ENCODE data around the gene SYT1. TPM values are rescaled to one million over a fixed set of nuclear protein-coding genes. Genes with fewer than 3 reads are reported as not detected.

SYT1 gene
- total RNA-seq, 1 experiment from 2014 or later, result 15.8 TPM

DNA sequence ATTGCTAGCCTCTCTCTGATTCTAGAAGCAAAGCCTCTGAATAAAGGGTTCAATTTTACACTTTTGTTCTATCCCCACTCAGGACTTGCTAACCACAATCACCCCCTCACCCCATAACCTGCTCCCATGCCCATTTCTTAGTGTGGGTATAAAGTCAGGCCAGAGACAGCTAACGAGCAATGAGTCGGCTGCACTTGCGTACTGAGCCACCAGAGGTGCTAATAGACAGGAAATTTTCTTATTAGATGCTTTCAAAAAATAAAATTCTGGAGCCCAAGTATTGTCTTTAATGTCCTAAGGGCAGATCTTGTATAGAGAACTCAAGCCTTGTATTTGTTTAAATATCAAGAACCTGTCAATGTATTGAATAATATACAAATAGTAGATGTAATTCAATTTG is 256.9 kb downstream of the SYT1 start:
- Histone ChIP-seq H3K4ac (ENCODE audit: low read depth, low read length) (no peak overlapping the region), H3K14ac (ENCODE audit: insufficient read depth, low read length) (no peak overlapping the region), H3K9me3 (ENCODE audit: control insufficient read depth, low read depth, low read length) (no peaks in the 10 kb centered on the region), H2BK5ac (ENCODE audit: insufficient read length, low read length) (no peak overlapping the region), H3K9ac (ENCODE audit: extremely low read depth, insufficient read length, low read length) (no peak overlapping the region), H3K27ac (ENCODE audit: insufficient read length, low read depth, low read length) (no peak overlapping the region), H4K20me1 (ENCODE audit: control insufficient read depth, insufficient read depth, insufficient read length) (no peaks in the 10 kb centered on the region), H2BK20ac (ENCODE audit: low read depth, low read length, poor library complexity, severe bottlenecking) (no peak overlapping the region), H2BK12ac (ENCODE audit: insufficient read length, low read depth, low read length) (no peak overlapping the region), H3K79me2 (ENCODE audit: insufficient read depth, low read length) (no peaks in the 10 kb centered on the region), H3K4me2 (ENCODE audit: insufficient read depth, insufficient read length, low read length) (no peak overlapping the region), H3T11ph (ENCODE audit: low read length) (no peak overlapping the region), H3K56ac (ENCODE audit: insufficient read length, low read depth, low read length) (no peak overlapping the region), H4K8ac (replicated peaks; ENCODE audit: insufficient read length, low read depth, low read length) (no peak overlapping the region), H3K27me3 (ENCODE audit: insufficient read depth, low read length) (no peaks in the 10 kb centered on the region), H2BK120ac (ENCODE audit: low read depth, low read length, poor library complexity, severe bottlenecking) (no peak overlapping the region), H3K4me1 (ENCODE audit: insufficient read depth, low read length) (peaks cover 3% of the 10 kb centered on the region; the same call in 1 of the 2 replicates), H2AFZ (ENCODE audit: low read length) (no peak overlapping the region), H4K91ac (ENCODE audit: insufficient read length, low read depth, low read length) (no peak overlapping the region), H2BK15ac (ENCODE audit: low read depth, low read length) (no peak overlapping the region), H3K23me2 (ENCODE audit: insufficient read length, low read depth, low read length, poor library complexity, severe bottlenecking) (no peaks in the 10 kb centered on the region), H3K23ac (ENCODE audit: insufficient read length, low read depth, low read length) (no peak overlapping the region), H4K5ac (ENCODE audit: insufficient read length, low read depth, low read length) (no peak overlapping the region), H2AK5ac (ENCODE audit: insufficient read length, low read length) (no peak overlapping the region), H3K18ac (ENCODE audit: insufficient read length, low read depth, low read length) (no peak overlapping the region), H3K79me1 (ENCODE audit: insufficient read depth, low read depth, low read length, poor library complexity, severe bottlenecking) (no peaks in the 10 kb centered on the region)
- Mint-ChIP-seq H3K4me3 (no peak overlapping the region), H3K27me3 (ENCODE audit: low read depth) (no peaks in the 10 kb centered on the region), H3K4me1 (peaks cover 12 to 25% of the 10 kb centered on the region in 2 experiments), H3K36me3 (ENCODE audit: insufficient read depth in 1 of 3, low read depth in 3 of 3) (no peaks in the 10 kb centered on the region; a peak in 1 of 7 replicates), H3K27ac (no peak overlapping the region), H3K9me3 (no peaks in the 10 kb centered on the region)
- TF ChIP-seq, protein P1, sequence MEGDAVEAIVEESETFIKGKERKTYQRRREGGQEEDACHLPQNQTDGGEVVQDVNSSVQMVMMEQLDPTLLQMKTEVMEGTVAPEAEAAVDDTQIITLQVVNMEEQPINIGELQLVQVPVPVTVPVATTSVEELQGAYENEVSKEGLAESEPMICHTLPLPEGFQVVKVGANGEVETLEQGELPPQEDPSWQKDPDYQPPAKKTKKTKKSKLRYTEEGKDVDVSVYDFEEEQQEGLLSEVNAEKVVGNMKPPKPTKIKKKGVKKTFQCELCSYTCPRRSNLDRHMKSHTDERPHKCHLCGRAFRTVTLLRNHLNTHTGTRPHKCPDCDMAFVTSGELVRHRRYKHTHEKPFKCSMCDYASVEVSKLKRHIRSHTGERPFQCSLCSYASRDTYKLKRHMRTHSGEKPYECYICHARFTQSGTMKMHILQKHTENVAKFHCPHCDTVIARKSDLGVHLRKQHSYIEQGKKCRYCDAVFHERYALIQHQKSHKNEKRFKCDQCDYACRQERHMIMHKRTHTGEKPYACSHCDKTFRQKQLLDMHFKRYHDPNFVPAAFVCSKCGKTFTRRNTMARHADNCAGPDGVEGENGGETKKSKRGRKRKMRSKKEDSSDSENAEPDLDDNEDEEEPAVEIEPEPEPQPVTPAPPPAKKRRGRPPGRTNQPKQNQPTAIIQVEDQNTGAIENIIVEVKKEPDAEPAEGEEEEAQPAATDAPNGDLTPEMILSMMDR (conservative IDR thresholded peaks at IDR 0.05), result peak; percentile 70
- WGBS (ENCODE audit: extremely low coverage, insufficient read length, low lambda C conversion rate), result no CpG with 5 or more reads among the region's 3 CpGs
- peak; percentile 32 for DNase-seq

All from H9 (cell line).